GM12873 (cell line): ENCODE measurements around the gene NUDCD3.

Source experiments
- TF ChIP-seq, protein P1 (sequence below): IDR thresholded peaks from 2 replicates; pipeline ENCODE4 v1.5.1; 2012; ENCODE audit warnings: low read depth, mild to moderate bottlenecking, moderate library complexity, low read length, control low read depth; ENCODE audit not compliant: insufficient read depth; ENCODE audit errors: missing control alignments

NUDCD3 gene

DNA sequence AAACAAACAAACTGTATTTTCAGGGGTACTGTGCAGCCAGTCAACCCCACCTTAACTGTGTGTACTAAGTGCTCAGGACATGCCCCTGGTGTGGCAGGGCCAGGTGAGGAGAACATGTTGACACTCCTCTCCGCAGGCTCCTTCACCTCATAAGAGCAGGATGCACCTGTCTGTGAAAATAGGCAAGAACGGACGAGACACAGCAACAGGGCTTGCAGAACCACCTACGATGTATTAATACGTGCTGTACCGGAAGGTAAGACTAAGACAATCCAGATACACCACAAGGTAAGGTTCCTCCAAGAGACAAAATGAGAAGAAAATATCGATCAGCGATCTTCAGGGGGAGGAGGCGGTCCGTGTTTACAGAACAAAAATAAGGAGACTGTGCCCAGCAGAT, 99.3 kb downstream of the NUDCD3 start:
- TF ChIP-seq, protein P1, sequence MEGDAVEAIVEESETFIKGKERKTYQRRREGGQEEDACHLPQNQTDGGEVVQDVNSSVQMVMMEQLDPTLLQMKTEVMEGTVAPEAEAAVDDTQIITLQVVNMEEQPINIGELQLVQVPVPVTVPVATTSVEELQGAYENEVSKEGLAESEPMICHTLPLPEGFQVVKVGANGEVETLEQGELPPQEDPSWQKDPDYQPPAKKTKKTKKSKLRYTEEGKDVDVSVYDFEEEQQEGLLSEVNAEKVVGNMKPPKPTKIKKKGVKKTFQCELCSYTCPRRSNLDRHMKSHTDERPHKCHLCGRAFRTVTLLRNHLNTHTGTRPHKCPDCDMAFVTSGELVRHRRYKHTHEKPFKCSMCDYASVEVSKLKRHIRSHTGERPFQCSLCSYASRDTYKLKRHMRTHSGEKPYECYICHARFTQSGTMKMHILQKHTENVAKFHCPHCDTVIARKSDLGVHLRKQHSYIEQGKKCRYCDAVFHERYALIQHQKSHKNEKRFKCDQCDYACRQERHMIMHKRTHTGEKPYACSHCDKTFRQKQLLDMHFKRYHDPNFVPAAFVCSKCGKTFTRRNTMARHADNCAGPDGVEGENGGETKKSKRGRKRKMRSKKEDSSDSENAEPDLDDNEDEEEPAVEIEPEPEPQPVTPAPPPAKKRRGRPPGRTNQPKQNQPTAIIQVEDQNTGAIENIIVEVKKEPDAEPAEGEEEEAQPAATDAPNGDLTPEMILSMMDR = no peak

DNA sequence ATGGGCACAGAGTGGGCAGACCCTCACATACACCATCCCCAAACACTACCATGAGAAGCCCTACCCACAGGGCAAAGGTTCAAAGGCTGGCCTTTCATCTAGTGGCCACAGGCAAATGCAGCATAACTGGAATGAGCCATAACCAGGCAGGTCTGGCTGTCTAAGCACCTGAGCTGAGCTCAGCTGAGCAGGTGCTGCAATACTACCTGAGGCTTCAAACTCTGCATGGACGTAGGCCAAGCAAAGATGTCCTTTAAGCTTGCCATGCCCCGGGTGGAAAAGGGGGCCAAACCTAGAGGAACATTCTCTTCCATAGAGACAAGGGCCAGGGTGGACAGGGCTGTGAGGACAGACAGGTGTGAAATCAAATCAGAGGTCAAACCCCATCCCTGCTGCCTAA, 99.8 kb downstream of the NUDCD3 start:
- TF ChIP-seq, protein P1 = no peak

DNA sequence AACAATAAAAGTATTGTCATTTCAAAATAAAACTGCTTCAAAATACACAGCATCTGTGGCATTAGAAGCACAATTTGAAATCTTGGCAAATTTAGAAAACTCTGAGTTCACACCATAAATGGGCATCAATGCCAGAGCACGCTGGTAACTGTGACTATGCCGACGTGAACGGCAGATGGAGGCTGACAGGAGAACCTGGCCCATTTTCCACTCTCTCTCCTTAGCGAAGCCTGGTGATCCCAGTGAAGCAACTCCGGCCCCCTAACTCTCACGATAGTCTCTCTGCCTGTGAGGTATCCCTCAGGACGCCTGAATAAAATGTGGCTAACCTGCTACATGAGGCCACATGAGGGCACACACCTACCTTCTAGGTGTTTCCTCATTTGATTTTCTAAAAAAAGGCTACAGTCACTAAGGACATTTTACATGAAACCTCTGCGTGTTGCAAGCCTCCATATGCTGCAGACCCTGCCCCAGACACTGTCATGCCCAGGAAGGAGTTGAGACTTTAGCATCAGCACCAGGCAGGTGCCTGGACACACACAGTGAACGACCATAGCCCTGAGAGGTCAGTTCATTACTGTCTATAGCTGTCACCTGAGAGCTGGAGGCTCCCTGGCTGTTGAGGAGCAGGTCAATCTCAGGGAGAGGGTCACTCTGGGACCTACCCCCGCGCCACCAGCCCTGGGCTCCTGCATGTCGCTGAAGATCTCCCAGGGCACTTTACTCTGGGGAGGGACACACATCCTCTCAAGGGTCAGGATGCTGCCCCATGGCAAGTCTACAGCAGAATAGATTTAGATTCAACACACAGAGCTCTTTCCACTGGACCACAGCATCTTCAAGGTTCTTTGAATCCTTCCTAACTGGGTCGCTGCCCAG, 102.1 kb downstream of the NUDCD3 start:
- TF ChIP-seq, protein P1 = no peak

DNA sequence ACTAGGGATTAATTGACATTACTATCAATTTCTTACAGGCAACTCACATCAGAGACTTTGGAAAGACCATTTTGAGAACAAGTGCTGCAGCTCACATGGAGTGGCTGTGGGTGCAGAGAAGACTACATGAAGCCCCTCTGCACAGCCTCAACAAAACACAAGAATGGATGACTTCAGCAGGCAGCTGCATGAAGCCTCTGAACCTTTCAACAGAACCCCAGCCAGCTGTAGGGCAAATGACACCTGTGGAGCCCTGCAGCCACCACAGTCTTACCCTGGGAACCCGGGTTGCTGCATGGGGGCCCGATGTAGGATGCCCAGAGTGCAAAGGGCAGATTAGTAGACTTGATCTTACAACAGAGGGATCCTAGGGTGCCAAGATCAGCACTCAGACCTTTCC, 103.1 kb downstream of the NUDCD3 start:
- TF ChIP-seq, protein P1 = no peak

DNA sequence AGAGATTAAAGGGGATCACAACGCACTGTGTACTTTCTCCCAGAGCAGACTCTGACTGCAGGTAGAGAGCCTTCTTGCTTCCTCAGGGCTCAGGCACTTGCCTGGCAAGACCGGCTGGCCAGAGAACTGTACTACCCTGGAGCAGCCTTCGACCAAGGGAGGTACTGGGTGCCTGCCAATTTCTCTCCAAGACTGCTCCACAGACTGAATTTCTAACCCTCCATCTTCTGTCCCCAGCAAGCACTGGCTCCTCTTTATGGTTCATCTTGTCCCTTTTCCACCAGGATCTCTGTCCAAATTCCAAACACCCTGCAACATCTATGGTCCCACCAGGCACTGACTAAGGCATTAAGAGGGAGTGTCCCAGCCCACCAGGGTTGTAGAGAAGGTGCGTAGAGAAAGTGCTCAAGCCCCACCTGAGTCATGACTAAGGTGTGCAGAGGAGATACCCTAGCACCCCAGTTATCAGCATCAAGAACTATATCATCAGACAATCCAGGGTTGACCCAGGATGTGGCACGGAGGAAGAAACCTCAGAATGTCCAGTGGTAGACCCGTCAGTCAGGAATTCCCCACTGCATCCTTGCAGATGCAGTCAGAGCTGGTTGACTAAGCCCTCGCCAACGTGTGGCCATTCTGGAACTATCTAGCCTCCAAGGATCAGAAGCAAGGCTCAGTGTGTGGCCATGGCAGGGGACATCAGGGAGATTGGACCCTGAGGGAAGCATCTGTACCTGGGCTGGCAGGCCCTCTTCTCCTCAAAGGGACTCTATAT, 104.1 kb downstream of the NUDCD3 start:
- TF ChIP-seq, protein P1 = no peak

DNA sequence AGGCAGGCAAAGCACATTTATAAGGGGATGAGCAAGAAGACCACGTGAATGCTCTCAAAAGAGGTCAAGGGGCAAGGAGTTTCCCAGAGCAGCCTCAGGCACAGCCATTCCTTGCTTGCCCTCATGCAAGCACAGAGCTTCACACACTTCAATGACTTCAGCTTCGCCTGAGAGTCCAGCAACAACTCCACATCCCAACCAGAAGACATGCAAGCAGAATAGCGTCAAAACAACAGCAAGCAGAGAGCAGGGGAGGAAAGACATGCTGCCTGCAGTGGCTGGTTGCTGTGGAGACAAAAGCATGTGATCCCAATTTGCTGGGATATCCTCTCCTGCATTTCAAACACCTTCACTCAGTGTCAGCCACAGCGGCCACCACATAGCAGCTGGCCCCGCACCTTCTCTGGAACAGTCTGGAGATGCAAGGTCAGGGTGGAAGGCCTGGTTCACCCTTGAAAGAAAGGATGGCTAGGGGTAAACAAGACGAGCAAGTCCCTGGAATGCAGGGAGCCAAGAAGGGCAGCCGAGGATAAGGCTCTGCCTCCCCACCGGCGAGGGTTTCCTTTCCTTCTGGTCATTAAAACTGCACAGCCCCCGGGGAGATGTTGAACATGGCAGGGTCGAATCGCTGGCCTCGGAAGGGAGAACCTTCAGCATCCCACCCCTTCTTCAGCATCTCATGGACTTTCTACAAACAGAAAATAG, 104.9 kb downstream of the NUDCD3 start:
- TF ChIP-seq, protein P1 = no peak
